H1 (cell line): ENCODE data around the gene NCOA1. TPM values are rescaled to one million over a fixed set of nuclear protein-coding genes. Genes with fewer than 3 reads are reported as not detected.

ENCODE experiments used
- SRF ChIP-seq: IDR thresholded peaks from 2 replicates; pipeline ENCODE4 v1.6.1; 2011; ENCODE audit warnings: mild to moderate bottlenecking, low read depth, low read length, moderate library complexity
- polyA plus RNA-seq, 7 experiments: library from polyadenylated mRNA; depleted of rRNA in 3 of 7; stranded (reverse) in 5 of 7; unstranded in 2 of 7; fragments of >200 nt in 5 of 7; fragments of 200-250 nt in 2 of 7; gene quantifications; 1 replicate in 5 of 7; 2 replicates in 1 of 7; 4 replicates in 1 of 7; pipeline versions ENCODE4 v1.2.1 to v1.2.3, GENCODE V29; 2011 to 2013; ENCODE audit warnings: missing spikeins in 2 of 7, mixed read lengths in 2 of 7
- total RNA-seq: library from RNA; stranded (reverse); fragmentation: NEBNext Ultra II Directional; extraction: Animal tissue kit (Norgen Biotek cat#: 25700); gene quantifications from 2 replicates; pipeline ENCODE4 v1.2.1, GENCODE V29; 2021

NCOA1 gene
- total and polyA plus RNA-seq, 2 of the 8 experiments (the other 6 are each of a cell fraction or from before 2014, with no cell fraction given) = 12.8 to 17.9 TPM

DNA sequence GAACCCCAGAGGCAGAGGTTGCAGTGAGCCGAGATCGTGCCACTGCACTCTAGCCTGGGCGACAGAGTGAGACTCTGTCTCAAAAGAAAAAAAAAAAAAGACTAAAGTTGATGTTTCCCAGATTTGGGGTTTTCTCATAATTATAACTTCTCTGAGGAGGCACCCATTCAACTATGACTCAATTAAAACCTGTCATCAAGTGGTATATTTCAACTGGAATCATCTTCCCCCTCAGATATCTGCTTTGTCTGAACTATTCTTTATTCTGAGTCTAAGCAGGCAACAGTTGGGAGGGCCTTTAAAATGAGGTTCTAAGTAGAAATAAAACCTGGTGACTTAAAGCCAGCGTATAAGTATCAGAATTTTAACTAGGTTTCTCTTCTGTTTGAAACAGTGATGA lies 213.6 kb downstream of the NCOA1 start (continued):
- TF ChIP-seq SRF = no peak
